GM12878 (cell line): ENCODE results near the gene UNKL. TPM values are rescaled to one million over a fixed set of nuclear protein-coding genes. Genes with fewer than 3 reads are reported as not detected.
A peak's percentile ranks its signal among the peaks of the same experiment; 100 is the strongest.

Experiments
- ASH2L ChIP-seq: fragments of 300-600, 200-600 bp; sonication (generic); IDR thresholded peaks from 2 replicates; pipeline ENCODE4 v1.6.1; 2017; ENCODE audit warnings: low read depth, mild to moderate bottlenecking, borderline replicate concordance
- ATF2 ChIP-seq: IDR thresholded peaks from 2 replicates; pipeline ENCODE4 v1.6.1; 2012; ENCODE audit warnings: low read length, inconsistent platforms
- BACH1 ChIP-seq: fragments of 450-650 bp; IDR thresholded peaks from 2 replicates; pipeline ENCODE4 v1.6.1; 2017; ENCODE audit warnings: mild to moderate bottlenecking, borderline replicate concordance
- BMI1 ChIP-seq: fragments of 450-650 bp; IDR thresholded peaks from 2 replicates; pipeline ENCODE4 v1.6.1; 2016; ENCODE audit warnings: mild to moderate bottlenecking, moderate library complexity, borderline replicate concordance
- CBFB ChIP-seq: IDR thresholded peaks from 2 replicates; pipeline ENCODE4 v1.6.1; 2016; ENCODE audit warnings: antibody characterized with exemption, low read depth
- CEBPB ChIP-seq, 2 experiments: fragments of 150-350 bp in 1 of 2; IDR thresholded peaks; 2 replicates each; pipeline ENCODE4 v1.6.1; 2012 to 2014; ENCODE audit warnings: low read depth in 2 of 2, low read length in 2 of 2, borderline replicate concordance in 1 of 2, inconsistent platforms in 1 of 2
- CHD4 ChIP-seq: fragments of 200-600 bp; sonication (generic); IDR thresholded peaks from 2 replicates; pipeline ENCODE4 v1.6.1; 2016; ENCODE audit warnings: mild to moderate bottlenecking
- CREB1 ChIP-seq: IDR thresholded peaks from 2 replicates; pipeline ENCODE4 v1.6.1; 2012; ENCODE audit warnings: low read depth, mild to moderate bottlenecking, inconsistent platforms
- FOS ChIP-seq: IDR thresholded peaks from 3 replicates; pipeline ENCODE4 v1.6.1; 2011; ENCODE audit warnings: borderline replicate concordance; ENCODE audit not compliant: insufficient read length; ENCODE audit errors: extremely low read depth
- FOXK2 ChIP-seq: fragments of 450-650 bp; IDR thresholded peaks from 2 replicates; pipeline ENCODE4 v1.6.1; 2017; ENCODE audit warnings: mild to moderate bottlenecking, moderate library complexity
- IRF4 ChIP-seq: IDR thresholded peaks from 2 replicates; pipeline ENCODE4 v1.6.1; 2011; ENCODE audit warnings: low read depth, low read length
- KDM1A ChIP-seq: fragments of 200-600 bp; sonication (generic); IDR thresholded peaks from 2 replicates; pipeline ENCODE4 v1.6.1; 2016; ENCODE audit warnings: borderline replicate concordance
- MAX ChIP-seq: IDR thresholded peaks from 2 replicates; pipeline ENCODE4 v1.6.1; 2012; ENCODE audit warnings: low read depth, low read length, improper control_type of control experiment
- MTA3 ChIP-seq: IDR thresholded peaks from 2 replicates; pipeline ENCODE4 v1.6.1; 2012; ENCODE audit warnings: low read length, inconsistent platforms, borderline replicate concordance
- MYB ChIP-seq: fragments of 150-350 bp; IDR thresholded peaks from 2 replicates; pipeline ENCODE4 v1.6.1; 2014; ENCODE audit warnings: mild to moderate bottlenecking, low read depth, low read length, borderline replicate concordance
- MYC ChIP-seq: IDR thresholded peaks from 2 replicates; pipeline ENCODE4 v1.6.1; 2011; ENCODE audit warnings: mild to moderate bottlenecking, low read length, moderate library complexity, inconsistent platforms; ENCODE audit not compliant: insufficient read depth, insufficient replicate concordance, insufficient read length, severe bottlenecking
- NBN ChIP-seq: fragments of 450-650 bp; IDR thresholded peaks from 2 replicates; pipeline ENCODE4 v1.6.1; 2016
- NFIC ChIP-seq: IDR thresholded peaks from 2 replicates; pipeline ENCODE4 v1.6.1; 2012; ENCODE audit warnings: low read depth, mild to moderate bottlenecking, inconsistent platforms, low read length, moderate library complexity
- NFYA ChIP-seq: IDR thresholded peaks from 2 replicates; pipeline ENCODE4 v1.6.1; 2011; ENCODE audit warnings: low read depth, mild to moderate bottlenecking, low read length, improper control_type of control experiment, borderline replicate concordance
- NRF1 ChIP-seq: conservative IDR thresholded peaks from 2 replicates; pipeline ENCODE4 v1.6.1; 2011; ENCODE audit warnings: mild to moderate bottlenecking, low read depth, low read length, improper control_type of control experiment
- POLR2AphosphoS2 ChIP-seq: IDR thresholded peaks from 2 replicates; pipeline ENCODE4 v1.6.1; 2011; ENCODE audit warnings: low read depth, mild to moderate bottlenecking, low read length, improper control_type of control experiment, moderate library complexity
- POLR2AphosphoS5 ChIP-seq: IDR thresholded peaks from 2 replicates; pipeline ENCODE4 v1.6.1; 2011; ENCODE audit warnings: mild to moderate bottlenecking, low read length, inconsistent platforms
- RAD21 ChIP-seq: IDR thresholded peaks from 2 replicates; pipeline ENCODE4 v1.6.1; 2011; ENCODE audit warnings: mild to moderate bottlenecking, low read depth, low read length, moderate library complexity; ENCODE audit not compliant: insufficient read depth
- SMARCA5 ChIP-seq: fragments of 450-650 bp; IDR thresholded peaks from 2 replicates; pipeline ENCODE4 v1.6.1; 2017; ENCODE audit warnings: mild to moderate bottlenecking
- ZBTB11 ChIP-seq: fragments of 450-650 bp; formaldehyde crosslinking; IDR thresholded peaks from 2 replicates; pipeline ENCODE4 v1.5.0; 2022; ENCODE audit warnings: mild to moderate bottlenecking, missing genetic modification characterization
- ZNF207 ChIP-seq: fragments of 450-650 bp; IDR thresholded peaks from 2 replicates; pipeline ENCODE4 v1.6.1; 2014; ENCODE audit warnings: antibody characterized with exemption, mild to moderate bottlenecking, borderline replicate concordance
- ZNF274 ChIP-seq: IDR thresholded peaks from one replicate; pipeline ENCODE4 v1.8.0; 2011; ENCODE audit not compliant: insufficient read length, insufficient read depth
- ZNF622 ChIP-seq: fragments of 450-650 bp; IDR thresholded peaks from 2 replicates; pipeline ENCODE4 v1.6.1; 2017; ENCODE audit warnings: mild to moderate bottlenecking, inconsistent platforms
- ZSCAN29 ChIP-seq: fragments of 450-650 bp; IDR thresholded peaks from 2 replicates; pipeline ENCODE4 v1.6.1; 2017; ENCODE audit warnings: mild to moderate bottlenecking, moderate library complexity
- ZZZ3 ChIP-seq: IDR thresholded peaks from 2 replicates; pipeline ENCODE4 v1.6.1; 2011; ENCODE audit warnings: low read depth; ENCODE audit not compliant: control insufficient read depth, insufficient read length
- polyA plus RNA-seq, 11 experiments: library from polyadenylated mRNA; depleted of rRNA in 4 of 11; unstranded in 6 of 11; stranded (reverse) in 5 of 11; fragments of >200 nt; fragmentation: Nextera tagmentation in 4 of 11; fragmentation: Illumina TruSeq in 1 of 11; extraction: Ambion mirVana in 4 of 11; extraction: Trizol in 1 of 11; gene quantifications; 1 replicate in 1 of 11; 2 replicates in 10 of 11; pipeline versions ENCODE4 v1.2.1 to v1.2.3, GENCODE V29; 2011 to 2016; ENCODE audit warnings: inconsistent platforms in 2 of 11, missing spikeins in 2 of 11, low read depth in 1 of 11
- total RNA-seq, 4 experiments: library from RNA; depleted of rRNA in 3 of 4; stranded (reverse); fragments of >200 nt in 3 of 4; fragmentation: Illumina TruSeq in 1 of 4; extraction: Trizol in 1 of 4; gene quantifications; 2 replicates each; pipeline versions ENCODE4 v1.2.1 to v1.2.3, GENCODE V29; 2013 to 2021

The UNKL gene
- total and polyA plus RNA-seq, 10 of the 15 experiments (the other 5 are each of a cell fraction or from before 2014, with no cell fraction given), result 0.40 to 21.6 (median 9.1) TPM

- TF ChIP-seq BACH1, result peak; percentile 20; the same call in 1 of the 2 replicates
- no peak for TF ChIP-seq NBN
- no peak for TF ChIP-seq ZNF274
- TF ChIP-seq ZBTB11 (CRISPR knock-in tag), result no peak
- TF ChIP-seq POLR2AphosphoS2, result 0 out of 2 replicates have a peak, but pooled peaks have one; percentile 60
- no peak for TF ChIP-seq SMARCA5
- no peak for TF ChIP-seq ZNF207
- no peak for TF ChIP-seq ATF2
- TF ChIP-seq RAD21, result no peak
- no peak for TF ChIP-seq MYC
- TF ChIP-seq ZSCAN29, result no peak
- TF ChIP-seq NFYA, result no peak
- peak; percentile 53; the same call in 1 of the 2 replicates for TF ChIP-seq MAX
- no peak for TF ChIP-seq CEBPB (IDR thresholded peaks at IDR 0.05; ENCODE audit: borderline replicate concordance in 1 of 2, low read depth in 2 of 2, low read length in 2 of 2)
- TF ChIP-seq IRF4, result no peak
- no peak for TF ChIP-seq NFIC
- TF ChIP-seq MTA3, result no peak
- TF ChIP-seq CHD4, result no peak
- no peak for TF ChIP-seq ZNF622
- TF ChIP-seq KDM1A, result no peak
- no peak for TF ChIP-seq ZZZ3
- 0 out of 2 replicates have a peak, but pooled peaks have one; percentile 35 for TF ChIP-seq CREB1
- no peak for TF ChIP-seq CBFB
- TF ChIP-seq NRF1, result no peak
- no peak for TF ChIP-seq POLR2AphosphoS5
- TF ChIP-seq ASH2L, result no peak
- TF ChIP-seq MYB, result no peak
- TF ChIP-seq FOXK2, result no peak
- TF ChIP-seq BMI1, result no peak
- no peak for TF ChIP-seq FOS
Observed at GRCh38 chr16:1408171-1408837, 6.2 kb downstream of the UNKL start (continued).
